ENCODE measurements around the gene BFSP1.

Gene BFSP1

GRCh38 chr20:17557675-17558006, 26.5 kb upstream of the BFSP1 start:
- peak; percentile 87 for DNase-seq (ENCODE audit: low read depth)

- no peak for DNase-seq (ENCODE audit: low read depth)
These were observed 25.9 kb upstream of the BFSP1 start for GRCh38 chr20:17556837-17557674.

GRCh38 chr20:17555106-17555505, 23.9 kb upstream of the BFSP1 start:
- no peak for DNase-seq (ENCODE audit: low read depth)

- no peak for DNase-seq (ENCODE audit: low read depth)
These were observed 18.0 kb upstream of the BFSP1 start for GRCh38 chr20:17549131-17549530.

- DNase-seq (ENCODE audit: low read depth): no peak
These were observed 13.9 kb upstream of the BFSP1 start for GRCh38 chr20:17545127-17545526.

- DNase-seq (ENCODE audit: low read depth): peak; percentile 90
These were observed 12.5 kb upstream of the BFSP1 start for GRCh38 chr20:17543531-17544131.

- peak; percentile 85 for DNase-seq (ENCODE audit: low read depth)
These were observed 11.8 kb upstream of the BFSP1 start for GRCh38 chr20:17542993-17543412.

GRCh38 chr20:17542481-17542880, 11.3 kb upstream of the BFSP1 start:
- no peak for DNase-seq (ENCODE audit: low read depth)

- DNase-seq (ENCODE audit: low read depth): peak; percentile 93
These were observed 10.8 kb upstream of the BFSP1 start for GRCh38 chr20:17541996-17542395.

GRCh38 chr20:17541596-17541995, 10.4 kb upstream of the BFSP1 start:
- DNase-seq (ENCODE audit: low read depth): no peak

GRCh38 chr20:17538517-17539170, 7.5 kb upstream of the BFSP1 start:
- DNase-seq (ENCODE audit: low read depth): no peak

GRCh38 chr20:17537959-17538358, 6.8 kb upstream of the BFSP1 start:
- no peak for DNase-seq (ENCODE audit: low read depth)

GRCh38 chr20:17536944-17537444, 5.8 kb upstream of the BFSP1 start:
- DNase-seq (ENCODE audit: low read depth): peak; percentile 72

- no peak for DNase-seq (ENCODE audit: low read depth)
These were observed 2.9 kb upstream of the BFSP1 start for GRCh38 chr20:17534077-17534476.

GRCh38 chr20:17533396-17533795, 2.2 kb upstream of the BFSP1 start:
- peak; percentile 80 for DNase-seq (ENCODE audit: low read depth)

- DNase-seq (ENCODE audit: low read depth): no peak
These were observed 466 bp upstream of the BFSP1 start for GRCh38 chr20:17531665-17532025.

- no peak for DNase-seq (ENCODE audit: low read depth)
These were observed 1.0 kb downstream of the BFSP1 start for GRCh38 chr20:17530153-17530552.

- no peak for DNase-seq (ENCODE audit: low read depth)
These were observed 1.6 kb downstream of the BFSP1 start for GRCh38 chr20:17529586-17529985.

GRCh38 chr20:17525650-17526049, 5.5 kb downstream of the BFSP1 start:
- DNase-seq (ENCODE audit: low read depth): peak; percentile 55

- DNase-seq (ENCODE audit: low read depth): no peak
These were observed 6.0 kb downstream of the BFSP1 start for GRCh38 chr20:17525132-17525531.

GRCh38 chr20:17524560-17524959, 6.6 kb downstream of the BFSP1 start:
- DNase-seq (ENCODE audit: low read depth): no peak

- no peak for DNase-seq (ENCODE audit: low read depth)
These were observed 7.9 kb downstream of the BFSP1 start for GRCh38 chr20:17523326-17523725.

- no peak for DNase-seq (ENCODE audit: low read depth)
These were observed 8.7 kb downstream of the BFSP1 start for GRCh38 chr20:17522528-17522927.
